ENCODE data around the gene SNCA.

SNCA gene

GRCh38 chr4:89836897-89837384 lies at the start of gene SNCA:
SNCA (minus strand) TSS chr4:89837161; CDS start chr4:89835667, 1,494 bp downstream.
- no peak for FAIRE-seq

- no peak for FAIRE-seq
Measured at GRCh38 chr4:89879215-89879614, 42.3 kb upstream of the SNCA start.

- no peak for FAIRE-seq
Measured at GRCh38 chr4:89878611-89879010, 41.6 kb upstream of the SNCA start.

GRCh38 chr4:89876548-89876947 lies 39.6 kb upstream of the SNCA start:
- FAIRE-seq = no peak

- no peak for FAIRE-seq
Measured at GRCh38 chr4:89871211-89871610, 34.2 kb upstream of the SNCA start.

GRCh38 chr4:89868999-89869589 lies 32.1 kb upstream of the SNCA start:
- FAIRE-seq = no peak

- FAIRE-seq = no peak
Measured at GRCh38 chr4:89868276-89868675, 31.3 kb upstream of the SNCA start.

GRCh38 chr4:89863533-89863932 lies 26.6 kb upstream of the SNCA start:
- no peak for FAIRE-seq

GRCh38 chr4:89860971-89861370 lies 24.0 kb upstream of the SNCA start:
- no peak for FAIRE-seq

- no peak for FAIRE-seq
Measured at GRCh38 chr4:89855236-89855635, 18.3 kb upstream of the SNCA start.

GRCh38 chr4:89847571-89848325 lies 10.8 kb upstream of the SNCA start:
- no peak for FAIRE-seq

GRCh38 chr4:89839558-89839957 lies 2.6 kb upstream of the SNCA start:
- FAIRE-seq = no peak

- FAIRE-seq = no peak
Measured at GRCh38 chr4:89837993-89838390, 1.0 kb upstream of the SNCA start.

GRCh38 chr4:89837385-89837992 lies 528 bp upstream of the SNCA start:
- no peak for FAIRE-seq

- no peak for FAIRE-seq
Measured at GRCh38 chr4:89836031-89836745, 773 bp downstream of the SNCA start.

GRCh38 chr4:89835413-89835812 lies 1.5 kb downstream of the SNCA start:
- no peak for FAIRE-seq

- no peak for FAIRE-seq
Measured at GRCh38 chr4:89834486-89835209, 2.3 kb downstream of the SNCA start.

- no peak for FAIRE-seq
Measured at GRCh38 chr4:89829470-89830138, 7.4 kb downstream of the SNCA start.

GRCh38 chr4:89823416-89823815 lies 13.5 kb downstream of the SNCA start:
- no peak for FAIRE-seq

GRCh38 chr4:89821612-89822011 lies 15.3 kb downstream of the SNCA start:
- FAIRE-seq = no peak

GRCh38 chr4:89820010-89820409 lies 17.0 kb downstream of the SNCA start:
- no peak for FAIRE-seq

GRCh38 chr4:89814362-89814761 lies 22.6 kb downstream of the SNCA start:
- FAIRE-seq = no peak
